NCI-H146 treated with DMSO at 0.1 percent for 48 hours (cell line): ENCODE data around the gene MRPS5.
A peak's percentile ranks its signal among the peaks of the same experiment; 100 is the strongest.
"Not testable (repeated sequence)": the region's sequence is repeated elsewhere in the genome, so short reads cannot be mapped to it uniquely, and the experiment has no call there.

Experiments
- DNase-seq: peaks from one replicate; lab custom pipeline; 2025; ENCODE audit not compliant: unreplicated experiment; lab: John Stamatoyannopoulos, UW

MRPS5 gene

GRCh38 chr2:95121407-95122196 lies at the start of gene MRPS5:
TSS of gene MRPS5 (minus strand) at chr2:95121808. CDS start at chr2:95121791, 17 bp downstream.
- DNase-seq, result peak; percentile 56

- DNase-seq, result no peak
Observed at GRCh38 chr2:95166065-95166763, 44.6 kb upstream of the MRPS5 start.

- peak; percentile 89 for DNase-seq
Observed at GRCh38 chr2:95165371-95166064, 43.9 kb upstream of the MRPS5 start, which contains the start of gene ZNF2. TSS of gene ZNF2 (plus strand) at chr2:95165809. CDS start at chr2:95176227, 10,418 bp downstream.

- DNase-seq, result no peak
Observed at GRCh38 chr2:95165030-95165370, 43.4 kb upstream of the MRPS5 start.

GRCh38 chr2:95159690-95160449 lies 38.3 kb upstream of the MRPS5 start, which contains the start of gene ZNF514:
TSS of gene ZNF514 (minus strand) at chr2:95159848. CDS start at chr2:95153253, 6,595 bp downstream.
- DNase-seq, result peak; percentile 27

- peak; percentile 21 for DNase-seq
Observed at GRCh38 chr2:95158891-95159619, 37.4 kb upstream of the MRPS5 start.

- DNase-seq, result peak; percentile 20
Observed at GRCh38 chr2:95158441-95158840, 36.8 kb upstream of the MRPS5 start.

GRCh38 chr2:95149397-95149984 lies 27.9 kb upstream of the MRPS5 start:
- DNase-seq, result no peak

- DNase-seq, result no peak
Observed at GRCh38 chr2:95143838-95144237, 22.2 kb upstream of the MRPS5 start.

GRCh38 chr2:95138702-95139101 lies 17.1 kb upstream of the MRPS5 start:
- DNase-seq, result no peak

GRCh38 chr2:95122197-95122551 lies 566 bp upstream of the MRPS5 start:
- DNase-seq, result no peak

GRCh38 chr2:95121093-95121406 lies 558 bp downstream of the MRPS5 start:
- no peak for DNase-seq

- DNase-seq, result peak; percentile 37
Observed at GRCh38 chr2:95115418-95115817, 6.2 kb downstream of the MRPS5 start.

- DNase-seq, result no peak
Observed at GRCh38 chr2:95113464-95113863, 8.1 kb downstream of the MRPS5 start.

GRCh38 chr2:95110395-95110794 lies 11.2 kb downstream of the MRPS5 start:
- no peak for DNase-seq

GRCh38 chr2:95109260-95109659 lies 12.3 kb downstream of the MRPS5 start:
- DNase-seq, result no peak

GRCh38 chr2:95106081-95106480 lies 15.5 kb downstream of the MRPS5 start:
- no peak for DNase-seq

- DNase-seq, result no peak
Observed at GRCh38 chr2:95104606-95105005, 17.0 kb downstream of the MRPS5 start.

- no peak for DNase-seq
Observed at GRCh38 chr2:95099910-95100309, 21.7 kb downstream of the MRPS5 start.

GRCh38 chr2:95098273-95098672 lies 23.3 kb downstream of the MRPS5 start:
- DNase-seq, result not testable (repeated sequence)
